ENCODE data around the gene ZNF165.

- TF ChIP-seq CTCF (conservative IDR thresholded peaks at IDR 0.05; ENCODE audit: low read depth, low read length) (no peak), EZH2 (IDR thresholded peaks at IDR 0.05; ENCODE audit: borderline replicate concordance, low read depth, low read length, poor library complexity, severe bottlenecking) (no peak)
These were observed 56.5 kb downstream of the ZNF165 start for GRCh38 chr6:28136585-28137504.
